ENCODE results near the gene SREBF1.

The SREBF1 gene

GRCh38 chr17:17857496-17857895, 20.7 kb upstream of the SREBF1 start:
- DNase-seq (ENCODE audit: low spot score): no peak

GRCh38 chr17:17856386-17856785, 19.6 kb upstream of the SREBF1 start:
- no peak for DNase-seq (ENCODE audit: low spot score)

GRCh38 chr17:17855976-17856375, 19.2 kb upstream of the SREBF1 start:
- DNase-seq (ENCODE audit: low spot score): no peak

GRCh38 chr17:17853811-17854447, 17.1 kb upstream of the SREBF1 start:
- no peak for DNase-seq (ENCODE audit: low spot score)

GRCh38 chr17:17852930-17853329, 16.1 kb upstream of the SREBF1 start:
- no peak for DNase-seq (ENCODE audit: low spot score)

GRCh38 chr17:17851103-17852002, 14.6 kb upstream of the SREBF1 start:
- no peak for DNase-seq (ENCODE audit: low spot score)

- DNase-seq (ENCODE audit: low spot score): peak; percentile 66
These were observed 13.1 kb upstream of the SREBF1 start for GRCh38 chr17:17849845-17850373.

GRCh38 chr17:17849147-17849820, 12.5 kb upstream of the SREBF1 start:
- DNase-seq (ENCODE audit: low spot score): no peak

- no peak for DNase-seq (ENCODE audit: low spot score)
These were observed 11.7 kb upstream of the SREBF1 start for GRCh38 chr17:17848311-17849082.

- DNase-seq (ENCODE audit: low spot score): no peak
These were observed 10.9 kb upstream of the SREBF1 start for GRCh38 chr17:17847726-17848125.

GRCh38 chr17:17847118-17847689, 10.4 kb upstream of the SREBF1 start:
- DNase-seq (ENCODE audit: low spot score): no peak

- DNase-seq (ENCODE audit: low spot score): no peak
These were observed 9.9 kb upstream of the SREBF1 start for GRCh38 chr17:17846645-17847044.

GRCh38 chr17:17846003-17846402, 9.2 kb upstream of the SREBF1 start:
- DNase-seq (ENCODE audit: low spot score): no peak

GRCh38 chr17:17845046-17845775, 8.4 kb upstream of the SREBF1 start:
- DNase-seq (ENCODE audit: low spot score): no peak

GRCh38 chr17:17844500-17844899, 7.7 kb upstream of the SREBF1 start:
- no peak for DNase-seq (ENCODE audit: low spot score)

- DNase-seq (ENCODE audit: low spot score): no peak
These were observed 7.3 kb upstream of the SREBF1 start for GRCh38 chr17:17844079-17844478.

GRCh38 chr17:17843096-17843495, 6.3 kb upstream of the SREBF1 start:
- DNase-seq (ENCODE audit: low spot score): no peak

GRCh38 chr17:17842111-17842876, 5.5 kb upstream of the SREBF1 start:
- no peak for DNase-seq (ENCODE audit: low spot score)

GRCh38 chr17:17841601-17842025, 4.8 kb upstream of the SREBF1 start:
- no peak for DNase-seq (ENCODE audit: low spot score)
